Measurements from ENCODE around the gene RNF34.
"Not testable (repeated sequence)": the region's sequence is repeated elsewhere in the genome, so short reads cannot be mapped to it uniquely, and the experiment has no call there.

Gene RNF34, protein sequence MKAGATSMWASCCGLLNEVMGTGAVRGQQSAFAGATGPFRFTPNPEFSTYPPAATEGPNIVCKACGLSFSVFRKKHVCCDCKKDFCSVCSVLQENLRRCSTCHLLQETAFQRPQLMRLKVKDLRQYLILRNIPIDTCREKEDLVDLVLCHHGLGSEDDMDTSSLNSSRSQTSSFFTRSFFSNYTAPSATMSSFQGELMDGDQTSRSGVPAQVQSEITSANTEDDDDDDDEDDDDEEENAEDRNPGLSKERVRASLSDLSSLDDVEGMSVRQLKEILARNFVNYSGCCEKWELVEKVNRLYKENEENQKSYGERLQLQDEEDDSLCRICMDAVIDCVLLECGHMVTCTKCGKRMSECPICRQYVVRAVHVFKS

GRCh38 chr12:121399391-121400331, at the start of gene RNF34:
TSS of gene RNF34 (plus strand) at chr12:121400118. CDS start at chr12:121400213, 95 bp downstream.
- no peaks in the 10 kb centered on the region for H3K9me3 Mint-ChIP-seq
- H3K27me3 Mint-ChIP-seq (ENCODE audit: low read depth): no peaks in the 10 kb centered on the region
- peaks cover 24% of the 10 kb centered on the region for H3K4me1 Mint-ChIP-seq (ENCODE audit: low read depth)
- H3K36me3 Mint-ChIP-seq (ENCODE audit: low read depth): peaks cover 9% of the 10 kb centered on the region
- peak within 1 kb of the TSS; percentile 94 for H3K27ac Mint-ChIP-seq
- peak within 1 kb of the TSS; percentile 98 for H3K4me3 Mint-ChIP-seq

GRCh38 chr12:121351820-121352681, 47.9 kb upstream of the RNF34 start, which contains the start of gene ANAPC5:
TSS of gene ANAPC5 (minus strand) at chr12:121352411. CDS start at chr12:121352340, 71 bp downstream.
- Mint-ChIP-seq H3K9me3 (no peaks in the 10 kb centered on the region), H3K36me3 (ENCODE audit: low read depth) (peaks cover 10% of the 10 kb centered on the region), H3K27me3 (ENCODE audit: low read depth) (peaks cover 3% of the 10 kb centered on the region), H3K4me3 (peak within 1 kb of the TSS; percentile 99), H3K4me1 (ENCODE audit: low read depth) (peaks cover 26% of the 10 kb centered on the region), H3K27ac (peak within 1 kb of the TSS; percentile 100)

DNA sequence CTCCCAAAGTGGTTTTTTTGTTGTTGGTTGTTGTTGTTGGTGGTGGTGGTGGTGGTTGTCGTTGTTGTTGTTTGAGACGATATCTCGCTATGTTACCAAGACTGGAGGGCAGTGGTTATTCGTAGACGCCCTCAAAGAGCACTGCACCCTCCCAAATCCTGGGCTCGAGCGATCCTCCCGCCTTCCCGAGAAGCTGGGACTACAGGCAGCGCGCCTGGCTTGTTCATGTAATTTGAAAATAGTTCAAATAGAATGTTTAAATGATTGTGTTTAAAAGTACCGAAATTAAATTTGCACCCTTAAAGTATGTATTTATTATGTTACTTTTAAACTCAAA, 47.3 kb upstream of the RNF34 start:
- Mint-ChIP-seq H3K27me3 (ENCODE audit: low read depth) (peaks cover 3% of the 10 kb centered on the region), H3K4me1 (ENCODE audit: low read depth) (peaks cover 24% of the 10 kb centered on the region), H3K36me3 (ENCODE audit: low read depth) (peaks cover 8% of the 10 kb centered on the region), H3K27ac (peak overlapping the region; percentile 100), H3K9me3 (no peaks in the 10 kb centered on the region), H3K4me3 (peak overlapping the region; percentile 99)

DNA sequence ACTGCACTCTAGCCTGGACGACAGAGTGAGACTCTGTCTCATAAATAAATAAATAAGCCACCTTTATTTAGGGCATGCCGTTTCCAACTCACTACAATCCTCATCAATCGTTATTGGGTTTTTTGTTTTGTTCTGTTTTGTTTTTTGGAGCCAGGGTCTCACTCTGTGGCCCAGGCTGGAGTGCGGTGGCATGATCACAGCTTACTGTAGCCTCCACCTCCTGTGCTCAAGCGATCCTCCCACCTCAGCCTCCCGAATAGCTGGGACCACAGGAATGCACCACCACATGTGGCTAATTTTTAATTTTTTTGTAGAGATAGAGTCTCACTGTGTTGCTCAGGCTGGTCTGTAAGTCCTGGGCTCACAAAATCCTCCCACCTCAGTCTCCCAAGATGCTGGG, 44.1 kb upstream of the RNF34 start:
- Mint-ChIP-seq H3K27me3 (ENCODE audit: low read depth) (peaks cover 3% of the 10 kb centered on the region), H3K36me3 (ENCODE audit: low read depth) (peaks cover 2% of the 10 kb centered on the region), H3K4me3 (no peak overlapping the region), H3K27ac (no peak overlapping the region), H3K4me1 (ENCODE audit: low read depth) (peaks cover 12% of the 10 kb centered on the region), H3K9me3 (no peaks in the 10 kb centered on the region)

DNA sequence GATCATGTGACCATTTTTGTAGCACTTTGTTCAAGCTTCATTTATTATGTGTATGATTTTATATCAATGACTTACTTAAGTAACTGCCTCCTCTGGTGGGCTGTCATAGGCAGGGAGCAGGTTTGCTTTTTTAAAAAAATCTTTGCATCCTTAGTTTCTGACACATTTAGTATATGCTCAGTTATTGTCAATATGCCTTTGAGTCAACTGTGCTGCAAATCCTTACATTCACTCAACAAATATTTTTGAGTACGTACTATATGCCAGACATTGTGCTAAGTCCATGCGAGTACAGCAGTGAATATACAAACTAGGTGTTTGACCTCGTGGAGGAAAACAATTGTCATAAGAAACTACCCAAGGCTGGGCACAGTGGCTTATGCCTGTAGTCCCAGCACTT, 43.3 kb upstream of the RNF34 start:
- Mint-ChIP-seq H3K4me3 (no peak overlapping the region), H3K36me3 (ENCODE audit: low read depth) (peaks cover 2% of the 10 kb centered on the region), H3K4me1 (ENCODE audit: low read depth) (peaks cover 11% of the 10 kb centered on the region), H3K9me3 (no peaks in the 10 kb centered on the region), H3K27me3 (ENCODE audit: low read depth) (peaks cover 3% of the 10 kb centered on the region), H3K27ac (no peak overlapping the region)

DNA sequence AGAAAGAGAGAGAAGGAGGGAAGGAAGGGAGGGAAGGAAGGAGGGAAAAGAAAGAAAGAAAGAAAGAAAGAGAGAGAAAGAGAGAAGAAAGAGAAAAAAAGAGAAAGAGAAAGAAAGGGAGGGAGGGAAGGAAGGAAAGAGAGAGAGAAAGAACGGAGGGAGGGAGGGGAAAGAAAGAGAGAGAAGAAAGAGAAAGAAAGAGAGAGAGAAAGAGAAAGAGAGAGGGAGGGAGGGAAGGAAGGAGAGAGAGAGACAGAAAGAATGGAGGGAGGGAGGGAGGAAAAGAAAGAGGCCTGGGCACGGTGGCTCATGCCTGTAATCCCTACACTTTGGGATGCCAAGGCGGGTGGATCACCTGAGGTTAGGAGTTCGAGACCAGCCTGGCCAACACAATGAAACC, 42.6 kb upstream of the RNF34 start:
- no peaks in the 10 kb centered on the region for H3K36me3 Mint-ChIP-seq (ENCODE audit: low read depth)
- no peak overlapping the region for H3K27ac Mint-ChIP-seq
- no peaks in the 10 kb centered on the region for H3K9me3 Mint-ChIP-seq
- H3K4me3 Mint-ChIP-seq: no peak overlapping the region
- H3K27me3 Mint-ChIP-seq (ENCODE audit: low read depth): peaks cover 2% of the 10 kb centered on the region
- H3K4me1 Mint-ChIP-seq (ENCODE audit: low read depth): peaks cover 10% of the 10 kb centered on the region

DNA sequence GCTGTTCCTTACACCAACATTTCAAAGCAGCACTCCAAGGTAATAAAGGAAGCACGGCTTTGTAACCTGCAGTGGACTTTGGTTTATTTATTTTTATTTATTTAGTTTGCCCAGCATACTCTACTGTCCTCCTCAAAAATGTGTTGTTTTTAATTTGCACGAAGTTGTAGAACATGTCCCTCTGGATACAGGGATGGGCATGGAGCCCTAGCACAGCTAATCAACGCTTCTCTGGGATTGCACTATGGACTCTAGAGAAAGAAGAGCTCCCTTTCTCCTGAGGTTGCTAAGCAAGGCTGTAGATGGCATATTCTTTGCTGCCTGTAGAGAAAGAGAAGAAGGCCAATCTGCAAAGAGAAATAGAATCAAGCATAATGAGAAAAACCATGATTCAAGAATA, 41.8 kb upstream of the RNF34 start:
- peaks cover 4% of the 10 kb centered on the region for H3K4me1 Mint-ChIP-seq (ENCODE audit: low read depth)
- no peak overlapping the region for H3K27ac Mint-ChIP-seq
- no peaks in the 10 kb centered on the region for H3K27me3 Mint-ChIP-seq (ENCODE audit: low read depth)
- H3K36me3 Mint-ChIP-seq (ENCODE audit: low read depth): no peaks in the 10 kb centered on the region
- no peak overlapping the region for H3K4me3 Mint-ChIP-seq
- H3K9me3 Mint-ChIP-seq: no peaks in the 10 kb centered on the region

- Mint-ChIP-seq H3K27me3 (ENCODE audit: low read depth) (peaks cover 23% of the 10 kb centered on the region), H3K27ac (no peak overlapping the region), H3K4me3 (no peak overlapping the region), H3K9me3 (no peaks in the 10 kb centered on the region), H3K4me1 (ENCODE audit: low read depth) (peaks cover 7% of the 10 kb centered on the region), H3K36me3 (ENCODE audit: low read depth) (peaks cover 2% of the 10 kb centered on the region)
Observed at GRCh38 chr12:121364683-121365121, 35.2 kb upstream of the RNF34 start.

DNA sequence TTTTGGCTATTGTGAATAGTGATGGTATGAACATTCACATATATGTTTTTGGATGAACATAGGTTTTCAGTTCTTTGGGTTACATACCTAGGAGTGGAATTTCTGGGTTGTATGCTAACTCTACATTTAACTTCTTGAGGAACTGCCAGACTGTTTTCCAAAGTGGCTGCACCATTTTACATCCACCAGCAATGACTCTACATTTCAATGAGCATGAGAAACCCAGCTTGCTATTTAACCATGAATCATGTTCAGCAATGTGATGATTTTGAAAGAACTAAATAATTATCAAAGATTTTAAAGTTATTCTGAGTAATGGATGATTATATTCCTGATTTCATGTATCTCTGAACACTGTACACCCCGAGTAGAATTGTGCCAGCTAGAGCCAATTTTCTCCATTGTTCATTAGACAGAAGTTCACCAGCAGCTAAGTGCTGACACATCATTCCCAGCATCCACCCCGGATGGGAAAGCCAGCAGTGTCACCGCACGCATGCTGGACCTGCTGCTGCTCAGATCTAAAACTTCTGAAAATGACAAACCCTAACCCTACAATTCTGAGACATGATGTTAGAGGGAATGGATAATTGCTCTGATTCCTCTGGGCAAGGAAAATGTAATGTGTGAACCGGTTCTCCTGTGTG, 34.4 kb upstream of the RNF34 start:
- peaks cover 23% of the 10 kb centered on the region for H3K27me3 Mint-ChIP-seq (ENCODE audit: low read depth)
- no peaks in the 10 kb centered on the region for H3K9me3 Mint-ChIP-seq
- no peak overlapping the region for H3K4me3 Mint-ChIP-seq
- peaks cover 2% of the 10 kb centered on the region for H3K36me3 Mint-ChIP-seq (ENCODE audit: low read depth)
- peaks cover 7% of the 10 kb centered on the region for H3K4me1 Mint-ChIP-seq (ENCODE audit: low read depth)
- no peak overlapping the region for H3K27ac Mint-ChIP-seq

- Mint-ChIP-seq H3K9me3 (no peaks in the 10 kb centered on the region), H3K36me3 (ENCODE audit: low read depth) (peaks cover 2% of the 10 kb centered on the region), H3K4me3 (no peak overlapping the region), H3K4me1 (ENCODE audit: low read depth) (peaks cover 7% of the 10 kb centered on the region), H3K27ac (no peak overlapping the region), H3K27me3 (ENCODE audit: low read depth) (peaks cover 26% of the 10 kb centered on the region)
Observed at GRCh38 chr12:121366063-121366459, 33.9 kb upstream of the RNF34 start.

DNA sequence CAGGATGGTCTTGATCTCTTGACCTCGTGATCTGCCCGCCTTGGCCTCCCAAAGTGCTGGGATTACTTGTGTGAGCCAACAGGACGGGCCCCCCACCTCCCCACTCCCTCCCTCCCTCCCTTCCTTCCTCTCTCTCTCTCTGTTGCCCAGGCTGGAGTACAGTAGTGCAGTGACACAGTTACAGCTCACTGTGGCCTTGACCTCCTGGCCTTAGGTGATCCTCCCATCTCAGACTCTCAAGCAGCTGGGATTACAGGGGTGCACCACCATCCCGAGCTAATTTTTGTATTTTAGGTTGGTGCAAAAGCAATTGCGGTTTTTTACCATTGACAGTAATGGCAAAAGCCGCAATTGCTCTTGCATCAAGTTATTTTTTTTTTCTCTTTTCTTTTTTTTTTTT, 28.5 kb upstream of the RNF34 start:
- no peaks in the 10 kb centered on the region for H3K36me3 Mint-ChIP-seq (ENCODE audit: low read depth)
- no peaks in the 10 kb centered on the region for H3K4me1 Mint-ChIP-seq (ENCODE audit: low read depth)
- no peak overlapping the region for H3K27ac Mint-ChIP-seq
- no peak overlapping the region for H3K4me3 Mint-ChIP-seq
- H3K27me3 Mint-ChIP-seq (ENCODE audit: low read depth): peaks cover 8% of the 10 kb centered on the region
- no peaks in the 10 kb centered on the region for H3K9me3 Mint-ChIP-seq

GRCh38 chr12:121373755-121374154, 26.2 kb upstream of the RNF34 start:
- Mint-ChIP-seq H3K4me3 (no peak overlapping the region), H3K4me1 (ENCODE audit: low read depth) (no peaks in the 10 kb centered on the region), H3K36me3 (ENCODE audit: low read depth) (no peaks in the 10 kb centered on the region), H3K27me3 (ENCODE audit: low read depth) (peaks cover 8% of the 10 kb centered on the region), H3K9me3 (no peaks in the 10 kb centered on the region), H3K27ac (no peak overlapping the region)

GRCh38 chr12:121374336-121374735, 25.6 kb upstream of the RNF34 start:
- not testable (repeated sequence) for H3K27ac Mint-ChIP-seq; H3K4me3 Mint-ChIP-seq; H3K9me3 Mint-ChIP-seq; H3K36me3 Mint-ChIP-seq (ENCODE audit: low read depth); H3K27me3 Mint-ChIP-seq (ENCODE audit: low read depth); H3K4me1 Mint-ChIP-seq (ENCODE audit: low read depth)
